Sigmoid colon (tissue), 4 donors: ENCODE measurements around the gene PRKCB.

Experiments
- EP300 ChIP-seq, 4 donors: sonication (generic); formaldehyde crosslinking; IDR thresholded peaks; one replicate each; pipeline ENCODE4 v1.6.1; 2017; ENCODE audit warnings: antibody characterized with exemption in 4 of 4
- TF ChIP-seq, protein P1 (sequence below), 4 experiments: fragments of 450-650 bp in 3 of 4; fragments of 200-600 bp in 1 of 4; IDR thresholded peaks; one replicate each; pipeline ENCODE4 v1.5.1; 2016 to 2019; ENCODE audit warnings: antibody characterized with exemption in 4 of 4, mild to moderate bottlenecking in 3 of 4, moderate library complexity in 2 of 4

DNA sequence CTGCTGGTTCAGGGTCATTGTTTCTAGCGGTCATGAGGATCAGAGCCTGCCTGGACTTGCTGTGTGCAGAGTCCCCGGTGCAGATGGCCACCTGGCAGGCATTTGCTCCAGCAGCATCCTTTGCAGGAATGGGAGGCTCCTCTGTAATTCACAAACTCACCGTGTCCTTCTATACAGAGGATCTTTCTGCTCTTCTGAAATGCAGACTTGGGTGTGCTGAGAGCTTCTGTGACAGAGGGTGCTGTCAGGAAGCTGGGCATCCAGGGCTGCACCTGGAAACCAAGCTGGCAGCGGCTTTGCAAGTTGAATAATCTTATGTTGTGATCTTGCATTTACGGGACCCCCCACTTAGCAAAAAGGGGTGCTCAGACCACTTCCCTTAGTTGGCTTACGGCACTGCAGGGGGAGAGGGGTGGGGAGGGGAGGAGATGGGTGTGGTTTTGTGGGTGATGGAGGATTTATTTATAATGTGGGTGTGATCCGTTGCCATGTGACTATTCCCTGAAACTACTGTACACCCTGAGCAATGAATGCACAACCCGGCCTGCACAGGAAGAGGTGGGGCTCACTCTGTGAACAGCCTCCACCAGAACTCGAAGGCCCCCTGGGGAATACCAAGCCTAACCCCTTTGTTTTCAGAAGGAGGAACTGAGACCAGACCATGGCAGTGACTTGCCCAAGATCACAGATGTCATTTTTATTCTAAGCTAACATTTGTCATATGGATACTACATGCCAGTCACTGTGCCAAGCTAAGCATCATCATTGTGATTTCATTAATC lies 178.3 kb downstream of the PRKCB start:
- TF ChIP-seq, protein P1, sequence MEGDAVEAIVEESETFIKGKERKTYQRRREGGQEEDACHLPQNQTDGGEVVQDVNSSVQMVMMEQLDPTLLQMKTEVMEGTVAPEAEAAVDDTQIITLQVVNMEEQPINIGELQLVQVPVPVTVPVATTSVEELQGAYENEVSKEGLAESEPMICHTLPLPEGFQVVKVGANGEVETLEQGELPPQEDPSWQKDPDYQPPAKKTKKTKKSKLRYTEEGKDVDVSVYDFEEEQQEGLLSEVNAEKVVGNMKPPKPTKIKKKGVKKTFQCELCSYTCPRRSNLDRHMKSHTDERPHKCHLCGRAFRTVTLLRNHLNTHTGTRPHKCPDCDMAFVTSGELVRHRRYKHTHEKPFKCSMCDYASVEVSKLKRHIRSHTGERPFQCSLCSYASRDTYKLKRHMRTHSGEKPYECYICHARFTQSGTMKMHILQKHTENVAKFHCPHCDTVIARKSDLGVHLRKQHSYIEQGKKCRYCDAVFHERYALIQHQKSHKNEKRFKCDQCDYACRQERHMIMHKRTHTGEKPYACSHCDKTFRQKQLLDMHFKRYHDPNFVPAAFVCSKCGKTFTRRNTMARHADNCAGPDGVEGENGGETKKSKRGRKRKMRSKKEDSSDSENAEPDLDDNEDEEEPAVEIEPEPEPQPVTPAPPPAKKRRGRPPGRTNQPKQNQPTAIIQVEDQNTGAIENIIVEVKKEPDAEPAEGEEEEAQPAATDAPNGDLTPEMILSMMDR (IDR thresholded peaks at IDR 0.05) = no peak
- no peak for TF ChIP-seq EP300 (IDR thresholded peaks at IDR 0.05)
